NCI-H187 treated with DMSO at 0.1 percent for 48 hours (cell line): ENCODE results near the gene EXOC3L4.
A peak's percentile ranks its signal among the peaks of the same experiment; 100 is the strongest.
"Not testable (repeated sequence)": the region's sequence is repeated elsewhere in the genome, so short reads cannot be mapped to it uniquely, and the experiment has no call there.

Source experiments
- DNase-seq: peaks from one replicate; lab custom pipeline; 2025; lab: John Stamatoyannopoulos, UW

Gene EXOC3L4

DNA sequence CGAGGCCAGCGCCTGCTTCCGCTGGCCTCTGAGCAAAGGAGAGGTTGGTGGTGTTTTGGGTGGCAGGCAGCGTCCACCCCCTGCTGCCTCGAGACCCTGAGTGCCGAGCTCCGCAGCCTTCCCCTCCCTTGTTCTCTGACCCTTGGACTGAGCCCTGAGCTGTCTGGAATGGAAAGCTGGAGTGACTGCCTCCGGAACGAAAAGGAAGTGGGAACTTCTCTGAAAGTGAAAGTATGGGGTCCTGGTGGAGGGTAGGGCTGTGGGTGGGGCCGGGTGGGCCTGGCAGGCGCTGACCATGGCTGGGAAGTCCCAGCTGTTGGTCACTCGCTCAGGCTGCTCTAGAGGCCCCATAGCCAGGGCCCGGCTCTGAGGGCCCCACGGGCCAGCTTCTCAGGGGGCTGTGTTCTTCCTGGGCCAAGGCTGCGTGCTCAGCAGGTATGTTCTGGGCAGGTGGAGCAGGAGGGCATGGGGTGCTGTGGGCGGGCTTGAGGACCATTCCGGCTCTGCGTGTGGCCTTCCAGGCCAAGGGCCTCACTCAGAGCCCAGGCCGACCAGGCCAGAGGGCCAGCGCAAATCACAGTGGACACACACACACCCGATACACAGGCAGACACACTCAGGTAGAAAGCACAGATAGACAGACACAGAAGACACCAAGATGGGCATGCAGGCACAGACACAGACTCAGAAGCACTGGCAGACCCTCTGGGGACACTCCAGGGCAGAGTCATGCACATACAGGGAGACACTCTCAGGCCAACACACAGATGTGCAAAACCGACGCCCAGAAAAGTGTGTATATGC is at the start of gene EXOC3L4:
Gene EXOC3L4 (plus strand): TSS at position 320 of the 804 bp plus-strand sequence. CDS start 5,495 bp downstream, outside the sequence.
- no peak for DNase-seq

GRCh38 chr14:103045371-103045869 is 49.1 kb upstream of the EXOC3L4 start:
- DNase-seq = no peak

DNA sequence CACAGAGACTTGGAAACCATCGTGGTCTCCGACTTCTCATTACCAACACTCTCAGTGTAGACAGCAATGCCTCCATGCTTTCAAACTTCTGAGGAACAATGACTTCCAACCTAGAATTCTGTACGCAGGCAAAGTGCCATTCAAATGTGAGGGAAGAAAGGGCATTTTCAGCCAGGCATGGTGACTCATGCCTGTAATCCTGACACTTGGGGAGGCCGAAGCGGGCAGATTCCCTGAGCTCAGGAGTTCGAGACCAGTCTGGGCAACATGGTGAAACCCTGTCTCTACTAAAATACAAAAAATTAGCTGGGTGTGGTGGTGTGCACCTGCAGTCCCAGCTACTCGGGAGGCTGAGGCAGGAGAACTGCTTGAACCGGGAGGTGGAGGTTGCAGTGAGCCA is 47.1 kb upstream of the EXOC3L4 start:
- not testable (repeated sequence) for DNase-seq

GRCh38 chr14:103050935-103051334 is 43.6 kb upstream of the EXOC3L4 start:
- DNase-seq = no peak

DNA sequence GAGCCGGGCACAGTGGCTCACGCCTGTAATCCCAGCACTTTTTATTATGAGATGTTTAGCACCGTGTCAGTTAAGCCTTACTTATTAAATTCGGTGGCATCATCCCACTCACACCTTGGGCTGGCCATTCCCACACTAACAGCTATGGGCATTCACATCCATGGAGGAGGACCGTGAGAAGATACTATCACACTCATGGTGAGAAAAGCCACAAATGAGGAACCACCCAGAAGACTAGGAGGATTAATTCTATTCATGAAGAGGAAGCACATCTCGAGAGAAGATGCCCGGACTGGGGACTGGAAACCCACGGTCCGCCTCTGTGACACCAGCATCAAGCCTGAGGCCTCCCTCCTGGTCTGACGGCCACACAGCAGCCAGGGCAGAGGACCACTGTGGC is 42.1 kb upstream of the EXOC3L4 start:
- no peak for DNase-seq

- DNase-seq = no peak
Measured at GRCh38 chr14:103055695-103056094, 38.8 kb upstream of the EXOC3L4 start.

- no peak for DNase-seq
Measured at GRCh38 chr14:103056322-103057027, 38.0 kb upstream of the EXOC3L4 start.

GRCh38 chr14:103057028-103057371 is 37.5 kb upstream of the EXOC3L4 start:
- DNase-seq = no peak

GRCh38 chr14:103057372-103058163 is 37.0 kb upstream of the EXOC3L4 start, which contains the start of gene CDC42BPB:
Gene CDC42BPB (minus strand): TSS chr14:103057549. CDS start chr14:103057173, 376 bp downstream.
- DNase-seq = peak; percentile 42

DNA sequence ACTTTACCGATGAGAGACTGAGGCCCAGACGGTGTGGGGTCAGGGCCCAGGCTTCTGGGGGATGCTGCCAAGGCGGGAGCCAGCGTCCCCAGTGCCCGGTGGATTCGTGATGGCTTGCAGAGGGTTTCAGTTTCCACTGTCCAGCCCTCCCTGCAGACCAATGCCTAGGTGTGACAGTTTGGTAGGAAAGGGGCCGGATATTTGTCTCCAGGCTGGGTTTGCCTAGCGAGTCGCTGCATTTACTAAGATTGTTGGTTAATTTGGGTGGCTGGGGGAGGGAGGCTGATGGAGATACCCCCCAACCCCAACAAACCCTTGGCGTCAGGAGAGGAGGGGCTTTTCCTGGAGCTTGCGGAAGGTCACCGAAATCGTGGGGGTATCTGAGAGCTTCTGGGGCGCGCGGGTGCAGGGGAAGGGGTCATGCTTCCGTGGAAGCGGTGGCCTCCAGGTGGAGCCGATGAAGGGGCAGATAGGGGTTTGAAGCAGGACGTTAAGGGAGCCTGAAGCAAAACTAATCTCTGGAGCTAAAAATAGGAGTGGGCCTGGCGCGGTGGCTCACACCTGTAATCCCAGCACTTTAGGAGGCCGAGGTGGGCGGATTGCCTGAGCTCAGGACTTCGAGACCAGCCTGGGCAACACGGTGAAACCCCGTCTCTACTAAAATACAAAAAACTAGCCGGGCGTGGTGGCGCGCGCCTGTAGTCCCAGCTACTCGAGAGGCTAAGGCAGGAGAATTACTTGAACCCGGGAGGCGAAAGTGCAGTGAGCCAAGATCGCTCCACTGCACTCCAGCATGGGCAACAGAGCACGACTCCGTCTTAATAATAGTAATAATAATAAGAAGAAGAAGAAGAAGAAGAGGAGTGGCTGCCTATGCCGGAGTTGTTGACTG is 36.1 kb upstream of the EXOC3L4 start:
- no peak for DNase-seq

DNA sequence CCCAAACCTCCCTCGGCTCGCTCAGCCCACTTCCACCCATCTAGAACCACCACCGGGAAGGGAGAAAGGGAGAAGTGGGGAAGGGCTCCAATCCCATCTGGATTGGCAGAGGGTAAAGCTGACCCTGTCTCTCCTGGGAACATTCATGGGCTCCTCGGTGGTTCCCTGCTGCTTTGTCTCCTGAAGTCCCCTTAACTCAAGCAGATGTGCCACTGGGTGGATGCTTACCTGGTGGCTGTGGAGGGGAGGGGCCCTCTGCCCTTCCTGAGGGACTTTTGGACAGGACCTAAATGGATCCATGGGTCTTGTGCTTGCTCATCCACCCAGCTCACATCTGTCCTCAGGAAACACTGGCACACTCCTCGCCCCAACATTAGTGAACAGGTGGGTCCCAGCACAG is 35.0 kb upstream of the EXOC3L4 start:
- no peak for DNase-seq

- no peak for DNase-seq
Measured at GRCh38 chr14:103061482-103061976, 33.0 kb upstream of the EXOC3L4 start.

- no peak for DNase-seq
Measured at GRCh38 chr14:103064436-103064835, 30.1 kb upstream of the EXOC3L4 start.

DNA sequence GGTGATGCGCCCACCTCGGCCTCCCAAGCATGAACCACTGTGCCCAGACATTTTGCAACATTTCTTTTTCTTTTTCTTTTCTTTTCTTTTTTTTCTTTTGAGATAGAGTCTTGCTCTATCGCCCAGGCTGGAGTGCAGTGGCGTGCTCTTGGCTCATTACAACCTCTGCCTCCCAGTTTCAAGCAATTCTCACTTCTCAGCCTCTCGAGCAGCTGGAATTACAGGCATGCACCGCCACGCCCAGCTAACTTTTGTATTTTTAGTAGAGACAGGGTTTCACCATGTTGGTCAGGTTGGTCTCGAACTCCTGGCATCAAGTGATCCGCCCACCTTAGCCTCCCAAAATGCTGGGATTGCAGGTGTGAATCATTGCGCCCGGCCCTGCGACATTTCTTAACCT is 29.5 kb upstream of the EXOC3L4 start:
- DNase-seq = no peak

GRCh38 chr14:103065861-103066260 is 28.7 kb upstream of the EXOC3L4 start:
- no peak for DNase-seq

DNA sequence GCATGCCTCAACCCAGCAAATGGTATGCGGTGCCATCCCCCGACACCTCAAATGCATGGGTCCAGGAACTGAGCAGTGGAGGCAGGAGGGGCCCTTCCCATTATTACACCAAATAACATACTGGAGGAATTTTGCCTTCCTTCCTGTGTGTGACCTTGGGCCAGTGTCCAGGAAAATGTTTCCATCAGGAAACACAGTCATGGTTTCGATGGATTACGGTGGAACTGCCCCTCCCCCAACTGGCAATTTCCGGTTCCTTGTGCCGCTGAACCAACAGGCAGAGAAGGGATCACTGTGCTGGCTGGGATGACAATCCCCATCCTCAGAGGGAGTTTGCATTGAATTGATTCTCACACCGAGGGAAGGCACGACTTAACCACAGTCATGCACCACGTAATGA is 28.1 kb upstream of the EXOC3L4 start:
- DNase-seq = no peak

GRCh38 chr14:103067231-103067954 is 27.1 kb upstream of the EXOC3L4 start:
- DNase-seq = no peak

- DNase-seq = no peak
Measured at GRCh38 chr14:103068351-103069073, 26.0 kb upstream of the EXOC3L4 start.

DNA sequence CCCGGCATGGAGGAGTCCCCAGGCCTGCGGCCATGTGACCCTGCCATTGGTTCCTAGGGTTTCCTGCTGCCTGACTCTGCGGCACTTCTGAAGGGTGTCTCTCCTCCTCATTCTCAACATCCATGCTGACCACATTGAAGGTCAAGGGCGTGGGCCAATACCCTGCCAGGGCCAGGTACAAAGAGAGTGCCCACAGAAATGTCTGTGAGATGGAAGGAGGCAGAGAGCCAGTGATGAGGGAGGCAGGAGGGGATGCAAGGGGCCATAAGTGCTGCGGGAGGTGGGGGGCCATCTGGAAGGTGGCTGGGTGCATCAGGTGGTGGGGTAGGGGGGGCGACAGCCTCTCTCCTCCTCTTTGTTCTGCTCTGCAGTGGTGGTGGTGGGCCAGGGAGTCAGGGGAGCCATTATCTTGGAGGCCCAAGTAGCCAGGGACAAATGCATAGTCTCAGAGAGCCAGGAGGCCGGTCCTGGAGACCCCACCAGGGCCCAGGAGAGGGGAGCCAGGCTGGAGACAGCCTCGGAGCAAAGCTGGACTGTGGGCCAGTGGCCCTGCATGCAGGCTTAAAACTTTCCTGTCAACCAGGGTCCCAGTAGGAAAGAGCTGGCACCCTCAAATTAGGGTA is 24.2 kb upstream of the EXOC3L4 start:
- DNase-seq = no peak
